Measurements from ENCODE around the gene RGS19. TPM values are rescaled to one million over a fixed set of nuclear protein-coding genes. Genes with fewer than 3 reads are reported as not detected.
A peak's percentile ranks its signal among the peaks of the same experiment; 100 is the strongest.

Gene RGS19
- total RNA-seq, 1 experiment from 2014 or later: 32.0 TPM

GRCh38 chr20:64095455-64095854, 16.1 kb upstream of the RGS19 start:
- Histone ChIP-seq H3K36me3 (ENCODE audit: control insufficient read depth, insufficient read depth, low read length) (no peaks in the 10 kb centered on the region), H3K27ac (ENCODE audit: low read length) (no peak overlapping the region), H3K4me1 (ENCODE audit: control insufficient read depth, insufficient read depth, low read length) (no peaks in the 10 kb centered on the region), H3K27me3 (ENCODE audit: control insufficient read depth, insufficient read depth, low read length) (no peaks in the 10 kb centered on the region), H3K9me3 (ENCODE audit: control insufficient read depth, insufficient read depth, low read depth, low read length) (no peaks in the 10 kb centered on the region), H3K4me3 (ENCODE audit: low read depth in 2 of 2, low read length in 2 of 2) (no peak overlapping the region)
- ATAC-seq (no peak), DNase-seq (ENCODE audit: low read depth, low spot score) (no peak)
- POLR2A ChIA-PET: no interaction called here
- intact Hi-C loops (cut with micrococcal nuclease; ENCODE audit: unreplicated experiment): no loop called here
- CTCF ChIA-PET: no interaction called here
- BruUV-seq (replicated peaks): no TSS peak
- in situ Hi-C loops (cut with HindIII; ENCODE audit: low pct_unique_long_range_greater_than_20kb, low sequenced_read_pairs): no loop called here
- no peak for TF ChIP-seq TCF7L2 (IDR thresholded peaks at IDR 0.05; ENCODE audit: low read depth, low read length)
- no peak for TF ChIP-seq REST (IDR thresholded peaks at IDR 0.05; ENCODE audit: insufficient read depth in 1 of 2, low read depth in 2 of 2, low read length in 1 of 2)
- TF ChIP-seq SIN3A (IDR thresholded peaks at IDR 0.05; ENCODE audit: borderline replicate concordance, insufficient read depth, low read depth, low read length): no peak
- no peak for TF ChIP-seq CTCF (IDR thresholded peaks at IDR 0.05)
- no peak for TF ChIP-seq POLR2AphosphoS5 (IDR thresholded peaks at IDR 0.05; ENCODE audit: low read depth, low read length)

- POLR2A ChIA-PET: no interaction called here
- intact Hi-C loops (cut with micrococcal nuclease; ENCODE audit: unreplicated experiment) (no loop called here), in situ Hi-C loops (cut with HindIII; ENCODE audit: low pct_unique_long_range_greater_than_20kb, low sequenced_read_pairs) (no loop called here)
- H3K4me1 ChIP-seq (ENCODE audit: control insufficient read depth, insufficient read depth, low read length): no peaks in the 10 kb centered on the region
- H3K36me3 ChIP-seq (ENCODE audit: control insufficient read depth, insufficient read depth, low read length): no peaks in the 10 kb centered on the region
- DNase-seq (ENCODE audit: low read depth, low spot score): no peak
- H3K4me3 ChIP-seq (ENCODE audit: low read depth in 2 of 2, low read length in 2 of 2): no peak overlapping the region
- TF ChIP-seq TCF7L2 (IDR thresholded peaks at IDR 0.05; ENCODE audit: low read depth, low read length): no peak
- no peak for TF ChIP-seq REST (IDR thresholded peaks at IDR 0.05; ENCODE audit: insufficient read depth in 1 of 2, low read depth in 2 of 2, low read length in 1 of 2)
- TF ChIP-seq POLR2AphosphoS5 (IDR thresholded peaks at IDR 0.05; ENCODE audit: low read depth, low read length): no peak
- no peak for TF ChIP-seq CTCF (IDR thresholded peaks at IDR 0.05)
- H3K27me3 ChIP-seq (ENCODE audit: control insufficient read depth, insufficient read depth, low read length): no peaks in the 10 kb centered on the region
- peak; percentile 51; the same call in 1 of the 2 replicates for ATAC-seq
- no peak overlapping the region for H3K27ac ChIP-seq (ENCODE audit: low read length)
- CTCF ChIA-PET: no interaction called here
- BruUV-seq (replicated peaks): no TSS peak
- H3K9me3 ChIP-seq (ENCODE audit: control insufficient read depth, insufficient read depth, low read depth, low read length): no peaks in the 10 kb centered on the region
Observed at GRCh38 chr20:64093013-64093503, 13.7 kb upstream of the RGS19 start.

Data from Panc1 (cell line).